ENCODE measurements around the gene VPS11.

Gene VPS11

GRCh38 chr11:119126675-119127268 lies 59.2 kb downstream of the VPS11 start:
- no peak for DNase-seq

GRCh38 chr11:119130662-119131061 lies 63.0 kb downstream of the VPS11 start:
- DNase-seq, result no peak
